H1 (cell line): ENCODE data around the gene SLC9C2.

Source experiments
- BRCA1 ChIP-seq: IDR thresholded peaks from 2 replicates; pipeline ENCODE4 v1.6.1; 2012; ENCODE audit warnings: low read depth, low read length, improper control_type of control experiment
- HDAC6 ChIP-seq: IDR thresholded peaks from one replicate; pipeline ENCODE4 v1.7.1; 2012; ENCODE audit warnings: low read depth, mild to moderate bottlenecking, inconsistent platforms, low read length, moderate library complexity
- JUND ChIP-seq: IDR thresholded peaks from 2 replicates; pipeline ENCODE4 v1.6.1; 2011; ENCODE audit warnings: mild to moderate bottlenecking, improper control_type of control experiment, low read length
- POLR2A ChIP-seq, 2 experiments: IDR thresholded peaks; 1 replicate in 1 of 2; 2 replicates in 1 of 2; pipeline ENCODE4 v1.6.1; 2011; ENCODE audit warnings: low read depth in 2 of 2, low read length in 2 of 2, mild to moderate bottlenecking in 2 of 2; ENCODE audit errors: control extremely low read depth in 1 of 2
- POLR2AphosphoS5 ChIP-seq: IDR thresholded peaks from 2 replicates; pipeline ENCODE4 v1.6.1; 2011; ENCODE audit warnings: low read depth, low read length
- RAD21 ChIP-seq, 2 experiments: IDR thresholded peaks in 1 of 2; conservative IDR thresholded peaks in 1 of 2; 2 replicates each; pipeline ENCODE4 v1.6.1; 2011; ENCODE audit warnings: low read depth in 2 of 2, low read length in 2 of 2, improper control_type of control experiment in 1 of 2, inconsistent platforms in 1 of 2, mild to moderate bottlenecking in 1 of 2, moderate library complexity in 1 of 2
- RXRA ChIP-seq: IDR thresholded peaks from 2 replicates; pipeline ENCODE4 v1.6.1; 2011; ENCODE audit warnings: low read depth, mild to moderate bottlenecking, low read length, moderate library complexity; ENCODE audit not compliant: insufficient read depth
- SP1 ChIP-seq: IDR thresholded peaks from 2 replicates; pipeline ENCODE4 v1.6.1; 2011; ENCODE audit warnings: low read depth, low read length
- SP4 ChIP-seq: IDR thresholded peaks from 2 replicates; pipeline ENCODE4 v1.6.1; 2012; ENCODE audit warnings: low read length, inconsistent platforms
- TBP ChIP-seq: IDR thresholded peaks from 2 replicates; pipeline ENCODE4 v1.6.1; 2011; ENCODE audit warnings: low read depth, low read length, improper control_type of control experiment
- TF ChIP-seq, protein P1 (sequence below), 3 experiments: IDR thresholded peaks; 1 replicate in 2 of 3; 2 replicates in 1 of 3; pipeline versions ENCODE4 v1.5.1 to v1.6.1; 2011; ENCODE audit warnings: low read length in 3 of 3, mild to moderate bottlenecking in 3 of 3, inconsistent platforms in 2 of 3, low read depth in 1 of 3, moderate library complexity in 1 of 3; ENCODE audit not compliant: insufficient read depth in 1 of 3; ENCODE audit errors: control extremely low read depth in 1 of 3

GRCh38 chr1:173454966-173455524 lies 147.8 kb downstream of the SLC9C2 start:
- TF ChIP-seq JUND (no peak), RAD21 (IDR thresholded peaks at IDR 0.05 in 1 of 2, conservative IDR thresholded peaks at IDR 0.05 in 1 of 2; ENCODE audit: low read depth in 2 of 2, low read length in 2 of 2) (no peak), POLR2AphosphoS5 (no peak), HDAC6 (no peak), TBP (no peak), SP1 (no peak), POLR2A (IDR thresholded peaks at IDR 0.05; ENCODE audit: control extremely low read depth in 1 of 2, low read depth in 2 of 2, low read length in 2 of 2) (no peak), RXRA (no peak), SP4 (no peak), BRCA1 (no peak)
- TF ChIP-seq, protein P1, sequence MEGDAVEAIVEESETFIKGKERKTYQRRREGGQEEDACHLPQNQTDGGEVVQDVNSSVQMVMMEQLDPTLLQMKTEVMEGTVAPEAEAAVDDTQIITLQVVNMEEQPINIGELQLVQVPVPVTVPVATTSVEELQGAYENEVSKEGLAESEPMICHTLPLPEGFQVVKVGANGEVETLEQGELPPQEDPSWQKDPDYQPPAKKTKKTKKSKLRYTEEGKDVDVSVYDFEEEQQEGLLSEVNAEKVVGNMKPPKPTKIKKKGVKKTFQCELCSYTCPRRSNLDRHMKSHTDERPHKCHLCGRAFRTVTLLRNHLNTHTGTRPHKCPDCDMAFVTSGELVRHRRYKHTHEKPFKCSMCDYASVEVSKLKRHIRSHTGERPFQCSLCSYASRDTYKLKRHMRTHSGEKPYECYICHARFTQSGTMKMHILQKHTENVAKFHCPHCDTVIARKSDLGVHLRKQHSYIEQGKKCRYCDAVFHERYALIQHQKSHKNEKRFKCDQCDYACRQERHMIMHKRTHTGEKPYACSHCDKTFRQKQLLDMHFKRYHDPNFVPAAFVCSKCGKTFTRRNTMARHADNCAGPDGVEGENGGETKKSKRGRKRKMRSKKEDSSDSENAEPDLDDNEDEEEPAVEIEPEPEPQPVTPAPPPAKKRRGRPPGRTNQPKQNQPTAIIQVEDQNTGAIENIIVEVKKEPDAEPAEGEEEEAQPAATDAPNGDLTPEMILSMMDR (IDR thresholded peaks at IDR 0.05; ENCODE audit: control extremely low read depth in 1 of 3, insufficient read depth in 1 of 3, low read depth in 1 of 3, low read length in 3 of 3) = no peak
